ENCODE measurements around the gene TEX261.
"Not testable (repeated sequence)": the region's sequence is repeated elsewhere in the genome, so short reads cannot be mapped to it uniquely, and the experiment has no call there.

Gene TEX261
- long read RNA-seq, transcript TEX261-201 (6 exons, 3,441 nt) = major isoform, 8 of 21 reads
- long read RNA-seq, partial matches to known transcripts = 0 of 21 reads
- long read RNA-seq, other reads (novel, unspliced or antisense) = 10 of 21 reads

GRCh38 chr2:70994699-70995425, at the start of gene TEX261:
TSS of gene TEX261 (minus strand) at chr2:70994873. CDS start at chr2:70994757, 116 bp downstream.
- H3K4me3 ChIP-seq (replicated peaks; ENCODE audit: insufficient read depth, low read length) = peak within 1 kb of the TSS; percentile 96
- H3K27me3 ChIP-seq (ENCODE audit: insufficient read depth, poor library complexity, severe bottlenecking) = no peaks in the 10 kb centered on the region
- peak; percentile 43 for TF ChIP-seq CTCF (IDR thresholded peaks at IDR 0.05; ENCODE audit: insufficient read depth, low read length)
- no peak for TF ChIP-seq GABPA (IDR thresholded peaks at IDR 0.05; ENCODE audit: low read depth)
- no peak for TF ChIP-seq REST (IDR thresholded peaks at IDR 0.05; ENCODE audit: insufficient replicate concordance, low read depth)
- peak; percentile 58; the same call in 1 of the 2 replicates for TF ChIP-seq POLR2AphosphoS5 (IDR thresholded peaks at IDR 0.05; ENCODE audit: low read depth)
- TF ChIP-seq SPI1 (IDR thresholded peaks at IDR 0.05; ENCODE audit: borderline replicate concordance, low read depth) = no peak
- peak within 1 kb of the TSS; percentile 75 for H3K27ac ChIP-seq (replicated peaks)
- peak; percentile 70 to 90 for DNase-seq (ENCODE audit: low read depth in 1 of 2, low spot score in 1 of 2)

GRCh38 chr2:71043531-71044407, 49.1 kb upstream of the TEX261 start:
- Histone ChIP-seq H3K27ac (replicated peaks) (no peak overlapping the region), H3K4me3 (replicated peaks; ENCODE audit: insufficient read depth, low read length) (no peak overlapping the region), H3K27me3 (ENCODE audit: insufficient read depth, poor library complexity, severe bottlenecking) (no peaks in the 10 kb centered on the region)
- TF ChIP-seq GABPA (IDR thresholded peaks at IDR 0.05; ENCODE audit: low read depth) (no peak), REST (IDR thresholded peaks at IDR 0.05; ENCODE audit: insufficient replicate concordance, low read depth) (no peak), CTCF (IDR thresholded peaks at IDR 0.05; ENCODE audit: insufficient read depth, low read length) (no peak), POLR2AphosphoS5 (IDR thresholded peaks at IDR 0.05; ENCODE audit: low read depth) (no peak), SPI1 (IDR thresholded peaks at IDR 0.05; ENCODE audit: borderline replicate concordance, low read depth) (no peak)
- no peak for DNase-seq (ENCODE audit: low read depth in 1 of 2, low spot score in 1 of 2)

GRCh38 chr2:71042287-71042686, 47.6 kb upstream of the TEX261 start:
- TF ChIP-seq CTCF (IDR thresholded peaks at IDR 0.05; ENCODE audit: insufficient read depth, low read length) = no peak
- TF ChIP-seq SPI1 (IDR thresholded peaks at IDR 0.05; ENCODE audit: borderline replicate concordance, low read depth) = no peak
- no peak for TF ChIP-seq REST (IDR thresholded peaks at IDR 0.05; ENCODE audit: insufficient replicate concordance, low read depth)
- TF ChIP-seq GABPA (IDR thresholded peaks at IDR 0.05; ENCODE audit: low read depth) = no peak
- no peak for TF ChIP-seq POLR2AphosphoS5 (IDR thresholded peaks at IDR 0.05; ENCODE audit: low read depth)
- no peaks in the 10 kb centered on the region for H3K27me3 ChIP-seq (ENCODE audit: insufficient read depth, poor library complexity, severe bottlenecking)
- H3K4me3 ChIP-seq (replicated peaks; ENCODE audit: insufficient read depth, low read length) = no peak overlapping the region
- DNase-seq (ENCODE audit: low read depth in 1 of 2, low spot score in 1 of 2) = no peak
- no peak overlapping the region for H3K27ac ChIP-seq (replicated peaks)

- DNase-seq (ENCODE audit: low read depth in 1 of 2, low spot score in 1 of 2); H3K27ac ChIP-seq (replicated peaks); H3K4me3 ChIP-seq (replicated peaks; ENCODE audit: insufficient read depth, low read length); H3K27me3 ChIP-seq (ENCODE audit: insufficient read depth, poor library complexity, severe bottlenecking): not testable (repeated sequence)
Measured at GRCh38 chr2:71036296-71036695, 41.6 kb upstream of the TEX261 start.

All from HL-60 (cell line).